ENCODE measurements around the gene MYO18A. TPM values are rescaled to one million over a fixed set of nuclear protein-coding genes. Genes with fewer than 3 reads are reported as not detected.
A peak's percentile ranks its signal among the peaks of the same experiment; 100 is the strongest.

Gene MYO18A
- total RNA-seq, 1 donor from 2014 or later: 45.9 TPM

GRCh38 chr17:29049541-29050145 lies 130.6 kb downstream of the MYO18A start:
- peaks cover 14% of the 10 kb centered on the region for H3K4me1 Mint-ChIP-seq (ENCODE audit: low read depth, unreplicated experiment)
- H3K79me2 ChIP-seq (ENCODE audit: insufficient read depth, low read length): no peaks in the 10 kb centered on the region
- no peak overlapping the region for H3K4me2 ChIP-seq (ENCODE audit: low read length)
- H3K36me3 Mint-ChIP-seq (ENCODE audit: low read depth, unreplicated experiment): no peaks in the 10 kb centered on the region
- no peak for DNase-seq (ENCODE audit: low read depth)
- H2AFZ ChIP-seq (ENCODE audit: low read depth, low read length): no peak overlapping the region
- no peaks in the 10 kb centered on the region for H3K9me3 Mint-ChIP-seq (ENCODE audit: unreplicated experiment)
- no peak overlapping the region for H3K9ac ChIP-seq (ENCODE audit: low read length)
- H3K27me3 Mint-ChIP-seq (ENCODE audit: low read depth, unreplicated experiment): peaks cover 24% of the 10 kb centered on the region
- TF ChIP-seq EZH2 (IDR thresholded peaks at IDR 0.05; ENCODE audit: insufficient read depth, low read length): no peak
- TF ChIP-seq, protein P1, sequence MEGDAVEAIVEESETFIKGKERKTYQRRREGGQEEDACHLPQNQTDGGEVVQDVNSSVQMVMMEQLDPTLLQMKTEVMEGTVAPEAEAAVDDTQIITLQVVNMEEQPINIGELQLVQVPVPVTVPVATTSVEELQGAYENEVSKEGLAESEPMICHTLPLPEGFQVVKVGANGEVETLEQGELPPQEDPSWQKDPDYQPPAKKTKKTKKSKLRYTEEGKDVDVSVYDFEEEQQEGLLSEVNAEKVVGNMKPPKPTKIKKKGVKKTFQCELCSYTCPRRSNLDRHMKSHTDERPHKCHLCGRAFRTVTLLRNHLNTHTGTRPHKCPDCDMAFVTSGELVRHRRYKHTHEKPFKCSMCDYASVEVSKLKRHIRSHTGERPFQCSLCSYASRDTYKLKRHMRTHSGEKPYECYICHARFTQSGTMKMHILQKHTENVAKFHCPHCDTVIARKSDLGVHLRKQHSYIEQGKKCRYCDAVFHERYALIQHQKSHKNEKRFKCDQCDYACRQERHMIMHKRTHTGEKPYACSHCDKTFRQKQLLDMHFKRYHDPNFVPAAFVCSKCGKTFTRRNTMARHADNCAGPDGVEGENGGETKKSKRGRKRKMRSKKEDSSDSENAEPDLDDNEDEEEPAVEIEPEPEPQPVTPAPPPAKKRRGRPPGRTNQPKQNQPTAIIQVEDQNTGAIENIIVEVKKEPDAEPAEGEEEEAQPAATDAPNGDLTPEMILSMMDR (IDR thresholded peaks at IDR 0.05; ENCODE audit: insufficient read depth, low read depth, low read length): no peak
- peaks cover 12% of the 10 kb centered on the region for H3K4me1 ChIP-seq (ENCODE audit: insufficient read depth, low read length)
- no peaks in the 10 kb centered on the region for H4K20me1 ChIP-seq (ENCODE audit: insufficient read depth, low read length)
- peaks cover 6% of the 10 kb centered on the region for H3K27me3 ChIP-seq (ENCODE audit: insufficient read depth, low read length)
- no peak overlapping the region for H3K27ac Mint-ChIP-seq (ENCODE audit: unreplicated experiment)
- H3K27ac ChIP-seq (ENCODE audit: low read depth, low read length): no peak overlapping the region
- H3K4me3 Mint-ChIP-seq (ENCODE audit: unreplicated experiment): no peak overlapping the region
- H3K4me3 ChIP-seq (ENCODE audit: insufficient read depth, low read depth, low read length): no peak overlapping the region
- FAIRE-seq: no peak
- H3K36me3 ChIP-seq (ENCODE audit: insufficient read depth, low read length): no peaks in the 10 kb centered on the region
- no peaks in the 10 kb centered on the region for H3K9me3 ChIP-seq (ENCODE audit: insufficient read depth, low read depth, low read length)

DNA sequence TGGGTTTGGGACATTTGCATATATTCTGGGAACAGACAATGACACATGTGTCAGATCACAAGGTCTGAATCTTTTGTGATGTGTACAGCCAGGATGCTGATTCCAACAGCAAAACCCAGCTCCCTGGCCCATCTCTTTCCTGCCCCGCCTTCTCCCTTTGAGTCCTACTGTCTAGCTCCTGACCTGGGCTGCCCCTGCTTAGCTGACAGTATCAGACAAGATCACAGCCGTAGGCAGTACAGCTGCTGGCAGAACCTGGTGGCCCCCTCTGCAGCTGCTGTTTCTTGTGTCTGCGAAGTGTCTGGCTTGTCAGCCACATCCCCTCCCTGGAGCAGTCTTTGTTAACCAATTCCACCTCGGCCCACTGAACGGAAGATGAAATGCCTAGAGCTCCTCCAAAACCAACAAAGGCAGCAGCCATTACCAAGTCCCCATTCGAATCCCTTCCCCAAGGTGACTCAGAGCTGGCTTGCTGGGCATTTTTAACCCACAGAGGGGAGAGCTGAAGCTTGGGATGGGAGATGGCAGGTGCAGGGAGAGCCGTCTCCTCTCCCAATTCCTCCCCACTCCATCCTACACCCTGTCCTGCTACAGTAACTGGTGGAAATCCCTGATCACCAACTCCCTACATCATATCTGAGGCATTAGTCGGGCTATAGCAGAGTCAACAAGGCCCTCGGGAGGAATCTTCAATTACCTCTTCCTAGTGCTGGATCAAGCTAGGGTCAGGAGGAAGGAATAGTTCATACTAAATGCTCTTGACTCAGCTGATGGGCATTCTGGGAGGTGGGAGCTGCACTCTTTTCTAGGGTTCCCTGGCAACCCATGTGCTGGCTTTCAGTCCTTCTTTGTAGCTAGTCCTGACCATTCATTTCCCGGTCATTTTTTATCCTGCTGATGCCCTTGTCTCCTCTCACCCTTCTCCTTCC lies 131.5 kb downstream of the MYO18A start:
- H3K4me1 Mint-ChIP-seq (ENCODE audit: low read depth, unreplicated experiment): peaks cover 14% of the 10 kb centered on the region
- peak overlapping the region; percentile 69 for H3K27ac Mint-ChIP-seq (ENCODE audit: unreplicated experiment)
- peak; percentile 20 for DNase-seq (ENCODE audit: low read depth)
- no peak overlapping the region for H3K4me3 ChIP-seq (ENCODE audit: insufficient read depth, low read depth, low read length)
- peak overlapping the region; percentile 0 for H2AFZ ChIP-seq (ENCODE audit: low read depth, low read length)
- FAIRE-seq: no peak
- H3K79me2 ChIP-seq (ENCODE audit: insufficient read depth, low read length): no peaks in the 10 kb centered on the region
- H3K27ac ChIP-seq (ENCODE audit: low read depth, low read length): no peak overlapping the region
- peaks cover 20% of the 10 kb centered on the region for H3K27me3 Mint-ChIP-seq (ENCODE audit: low read depth, unreplicated experiment)
- H3K9me3 Mint-ChIP-seq (ENCODE audit: unreplicated experiment): no peaks in the 10 kb centered on the region
- TF ChIP-seq EZH2 (IDR thresholded peaks at IDR 0.05; ENCODE audit: insufficient read depth, low read length): no peak
- TF ChIP-seq, protein P1 (IDR thresholded peaks at IDR 0.05; ENCODE audit: insufficient read depth, low read depth, low read length): no peak
- peaks cover 12% of the 10 kb centered on the region for H3K4me1 ChIP-seq (ENCODE audit: insufficient read depth, low read length)
- peaks cover 6% of the 10 kb centered on the region for H3K27me3 ChIP-seq (ENCODE audit: insufficient read depth, low read length)
- no peaks in the 10 kb centered on the region for H3K9me3 ChIP-seq (ENCODE audit: insufficient read depth, low read depth, low read length)
- peak overlapping the region; percentile 20 for H3K4me2 ChIP-seq (ENCODE audit: low read length)
- no peaks in the 10 kb centered on the region for H3K36me3 Mint-ChIP-seq (ENCODE audit: low read depth, unreplicated experiment)
- H3K4me3 Mint-ChIP-seq (ENCODE audit: unreplicated experiment): no peak overlapping the region
- H3K36me3 ChIP-seq (ENCODE audit: insufficient read depth, low read length): no peaks in the 10 kb centered on the region
- no peak overlapping the region for H3K9ac ChIP-seq (ENCODE audit: low read length)
- no peaks in the 10 kb centered on the region for H4K20me1 ChIP-seq (ENCODE audit: insufficient read depth, low read length)
